Neural progenitor cell (in vitro differentiated cells): ENCODE results near the gene IGSF22.

Experiments
- EZH2 ChIP-seq: fragments of 200-600 bp; sonication (generic); IDR thresholded peaks from 2 replicates; pipeline ENCODE4 v1.6.1; 2017; ENCODE audit warnings: antibody characterized with exemption, mild to moderate bottlenecking, moderate library complexity
- EZH2phosphoT487 ChIP-seq: fragments of 200-600 bp; sonication (generic); IDR thresholded peaks from 2 replicates; pipeline ENCODE4 v1.6.1; 2017; ENCODE audit warnings: antibody characterized with exemption
- TF ChIP-seq, protein P1 (sequence below): fragments of 200-600 bp; sonication (generic); IDR thresholded peaks from 2 replicates; pipeline ENCODE4 v1.5.1; 2017; ENCODE audit warnings: antibody characterized with exemption, mild to moderate bottlenecking

- TF ChIP-seq, protein P1, sequence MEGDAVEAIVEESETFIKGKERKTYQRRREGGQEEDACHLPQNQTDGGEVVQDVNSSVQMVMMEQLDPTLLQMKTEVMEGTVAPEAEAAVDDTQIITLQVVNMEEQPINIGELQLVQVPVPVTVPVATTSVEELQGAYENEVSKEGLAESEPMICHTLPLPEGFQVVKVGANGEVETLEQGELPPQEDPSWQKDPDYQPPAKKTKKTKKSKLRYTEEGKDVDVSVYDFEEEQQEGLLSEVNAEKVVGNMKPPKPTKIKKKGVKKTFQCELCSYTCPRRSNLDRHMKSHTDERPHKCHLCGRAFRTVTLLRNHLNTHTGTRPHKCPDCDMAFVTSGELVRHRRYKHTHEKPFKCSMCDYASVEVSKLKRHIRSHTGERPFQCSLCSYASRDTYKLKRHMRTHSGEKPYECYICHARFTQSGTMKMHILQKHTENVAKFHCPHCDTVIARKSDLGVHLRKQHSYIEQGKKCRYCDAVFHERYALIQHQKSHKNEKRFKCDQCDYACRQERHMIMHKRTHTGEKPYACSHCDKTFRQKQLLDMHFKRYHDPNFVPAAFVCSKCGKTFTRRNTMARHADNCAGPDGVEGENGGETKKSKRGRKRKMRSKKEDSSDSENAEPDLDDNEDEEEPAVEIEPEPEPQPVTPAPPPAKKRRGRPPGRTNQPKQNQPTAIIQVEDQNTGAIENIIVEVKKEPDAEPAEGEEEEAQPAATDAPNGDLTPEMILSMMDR: no peak
- TF ChIP-seq EZH2phosphoT487 (no peak), EZH2 (no peak)
These were observed 68.3 kb downstream of the IGSF22 start for GRCh38 chr11:18657673-18658072.
